GM19043 (cell line): ENCODE measurements around the gene FN3KRP.

Experiments
- ATAC-seq: cut with Tn5 transposase; IDR thresholded peaks from one replicate; pipeline ENCODE4 v1.9.1; 2021; ENCODE audit warnings: low read depth; ENCODE audit not compliant: unreplicated experiment

FN3KRP gene, protein sequence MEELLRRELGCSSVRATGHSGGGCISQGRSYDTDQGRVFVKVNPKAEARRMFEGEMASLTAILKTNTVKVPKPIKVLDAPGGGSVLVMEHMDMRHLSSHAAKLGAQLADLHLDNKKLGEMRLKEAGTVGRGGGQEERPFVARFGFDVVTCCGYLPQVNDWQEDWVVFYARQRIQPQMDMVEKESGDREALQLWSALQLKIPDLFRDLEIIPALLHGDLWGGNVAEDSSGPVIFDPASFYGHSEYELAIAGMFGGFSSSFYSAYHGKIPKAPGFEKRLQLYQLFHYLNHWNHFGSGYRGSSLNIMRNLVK

DNA sequence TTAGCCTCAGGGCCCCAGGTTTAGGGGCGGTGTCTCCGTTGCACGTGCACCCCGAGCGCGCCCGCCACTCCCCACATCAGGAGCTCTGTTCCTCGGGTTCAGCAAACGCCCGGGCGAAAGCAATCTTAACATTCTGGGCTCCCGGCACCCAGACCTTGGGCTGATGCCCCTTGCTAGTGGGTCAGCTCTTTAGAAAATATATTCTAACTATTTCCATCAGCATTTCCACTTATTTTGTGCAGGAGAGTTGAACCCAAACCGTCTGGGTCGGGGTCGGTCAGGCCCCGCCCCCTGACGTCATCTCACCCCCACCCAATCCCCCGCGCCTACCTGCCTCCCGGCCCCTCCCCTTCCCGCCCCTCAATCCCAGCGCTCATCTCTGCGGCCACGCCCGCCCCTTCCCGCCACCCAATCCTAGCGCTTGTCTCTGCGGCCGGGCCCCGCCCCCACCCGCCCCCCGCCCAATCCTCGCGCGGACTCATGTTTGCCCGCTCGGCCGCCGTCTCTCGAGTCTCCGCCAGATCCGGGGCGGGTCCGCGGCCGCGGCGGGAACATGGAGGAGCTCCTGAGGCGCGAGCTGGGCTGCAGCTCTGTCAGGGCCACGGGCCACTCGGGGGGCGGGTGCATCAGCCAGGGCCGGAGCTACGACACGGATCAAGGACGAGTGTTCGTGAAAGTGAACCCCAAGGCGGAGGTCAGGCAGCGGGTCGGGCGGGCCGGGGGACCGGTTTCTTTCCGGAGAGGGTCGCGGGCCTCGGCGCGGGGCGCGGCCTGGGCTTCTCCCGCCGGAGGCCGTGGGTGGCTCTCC lies at the start of gene FN3KRP:
TSS of gene FN3KRP (plus strand) at position 504 of the 808 bp plus-strand sequence. CDS start at position 554, 50 bp downstream.
- peak; percentile 53 for ATAC-seq

DNA sequence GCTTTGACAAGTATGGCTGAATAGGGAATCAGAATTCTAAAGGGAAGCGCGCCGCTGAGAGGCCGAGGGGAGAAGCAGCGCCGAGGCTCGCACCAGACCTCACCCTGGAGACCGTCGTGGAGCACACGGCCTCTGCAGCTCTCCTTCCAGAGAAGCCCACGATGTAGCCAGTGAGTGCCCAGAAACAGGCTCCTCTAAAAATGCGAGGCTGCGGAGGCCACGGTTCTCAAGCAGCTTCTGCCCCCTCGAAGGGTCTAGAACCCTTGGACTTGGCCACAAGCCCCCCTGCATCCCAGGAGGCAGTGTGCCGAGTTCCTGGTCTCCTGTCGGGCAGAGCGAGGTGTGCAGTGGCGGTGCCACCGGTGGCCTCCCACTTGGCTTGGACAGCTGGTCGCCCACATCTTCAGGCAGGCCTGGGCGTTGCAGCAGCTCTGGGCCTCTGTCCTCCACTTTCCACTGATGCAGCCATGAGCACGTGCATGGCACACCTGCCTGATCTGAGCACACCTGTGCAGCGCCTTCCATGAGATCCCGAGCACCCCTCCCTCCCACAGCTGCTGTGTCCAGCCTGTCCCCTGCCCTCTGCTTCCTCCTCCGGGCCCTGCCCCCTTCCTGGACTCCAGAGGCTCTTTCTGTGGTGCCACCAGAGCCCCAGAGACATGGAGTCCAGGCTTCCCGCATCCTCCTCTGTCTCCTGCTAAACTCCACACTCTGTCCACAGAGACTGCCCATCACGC lies 49.4 kb upstream of the FN3KRP start:
- ATAC-seq: no peak

DNA sequence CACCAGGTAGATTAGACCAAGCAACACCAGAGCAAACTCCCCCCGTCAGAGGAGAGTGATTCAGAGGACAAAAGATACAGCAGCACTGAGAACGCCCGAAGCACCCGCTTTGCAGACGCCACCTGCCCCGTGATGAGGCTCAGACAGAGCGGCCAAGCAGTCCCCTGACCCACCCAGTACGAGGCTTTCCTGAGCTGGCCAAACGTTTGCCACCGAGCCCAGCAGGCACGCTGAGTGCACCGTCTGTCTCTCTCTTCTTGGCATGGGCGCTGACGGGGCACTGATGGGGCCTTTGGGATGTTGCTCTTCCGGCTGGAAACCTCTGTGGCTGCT lies 48.9 kb upstream of the FN3KRP start:
- ATAC-seq: no peak

DNA sequence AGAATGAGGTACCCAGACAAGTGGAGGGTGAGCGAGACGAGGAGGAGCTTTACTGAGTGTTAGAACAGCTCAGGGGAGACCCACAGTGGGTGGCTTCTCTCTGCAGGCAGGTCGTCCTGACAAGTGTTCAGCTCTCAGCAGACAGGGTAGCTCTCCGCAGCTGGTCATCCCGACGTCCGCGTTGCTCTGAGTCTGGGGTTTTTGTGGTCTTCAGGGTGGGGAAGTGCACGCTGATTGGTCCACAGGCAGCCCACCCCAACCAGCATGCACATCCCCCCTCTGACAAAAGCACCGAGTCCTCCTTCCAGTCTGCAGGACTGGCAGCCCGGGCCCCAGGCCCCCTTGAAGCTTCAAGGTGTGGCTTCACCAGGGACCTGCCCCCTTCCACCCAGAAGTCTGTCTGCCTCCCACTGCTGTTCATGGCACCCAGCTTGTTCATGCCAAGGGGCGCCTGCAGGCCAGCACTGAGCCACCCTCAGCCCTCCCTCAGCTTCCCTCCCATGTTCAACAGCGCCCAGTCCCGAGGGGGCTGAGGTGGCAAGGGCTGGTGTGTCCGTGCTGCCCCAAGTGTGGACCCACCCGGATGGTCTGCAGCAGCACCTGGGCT lies 48.4 kb upstream of the FN3KRP start:
- no peak for ATAC-seq

DNA sequence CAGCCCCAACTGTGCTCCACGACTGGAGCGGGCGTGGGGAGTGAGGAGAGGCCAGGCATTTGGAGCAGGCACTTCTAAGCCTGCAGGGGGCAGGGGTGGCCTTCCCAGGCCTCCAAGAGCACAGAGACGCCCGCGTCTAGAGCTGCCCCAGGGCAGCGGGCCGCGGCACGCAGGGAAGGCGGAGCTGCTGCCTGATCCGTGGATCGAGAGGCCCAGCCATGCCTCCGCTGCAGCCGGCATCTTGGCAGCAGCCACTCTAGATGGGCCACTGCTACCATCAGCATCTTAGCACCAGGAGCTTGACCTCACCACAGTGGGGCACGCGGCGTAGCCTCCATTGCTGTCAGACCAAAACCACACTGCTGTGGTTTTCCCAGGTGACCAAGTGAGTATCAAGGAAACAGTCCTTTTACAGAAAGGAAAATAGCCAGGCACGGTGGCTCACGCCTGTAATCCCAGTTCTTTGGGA lies 47.8 kb upstream of the FN3KRP start:
- ATAC-seq: no peak

DNA sequence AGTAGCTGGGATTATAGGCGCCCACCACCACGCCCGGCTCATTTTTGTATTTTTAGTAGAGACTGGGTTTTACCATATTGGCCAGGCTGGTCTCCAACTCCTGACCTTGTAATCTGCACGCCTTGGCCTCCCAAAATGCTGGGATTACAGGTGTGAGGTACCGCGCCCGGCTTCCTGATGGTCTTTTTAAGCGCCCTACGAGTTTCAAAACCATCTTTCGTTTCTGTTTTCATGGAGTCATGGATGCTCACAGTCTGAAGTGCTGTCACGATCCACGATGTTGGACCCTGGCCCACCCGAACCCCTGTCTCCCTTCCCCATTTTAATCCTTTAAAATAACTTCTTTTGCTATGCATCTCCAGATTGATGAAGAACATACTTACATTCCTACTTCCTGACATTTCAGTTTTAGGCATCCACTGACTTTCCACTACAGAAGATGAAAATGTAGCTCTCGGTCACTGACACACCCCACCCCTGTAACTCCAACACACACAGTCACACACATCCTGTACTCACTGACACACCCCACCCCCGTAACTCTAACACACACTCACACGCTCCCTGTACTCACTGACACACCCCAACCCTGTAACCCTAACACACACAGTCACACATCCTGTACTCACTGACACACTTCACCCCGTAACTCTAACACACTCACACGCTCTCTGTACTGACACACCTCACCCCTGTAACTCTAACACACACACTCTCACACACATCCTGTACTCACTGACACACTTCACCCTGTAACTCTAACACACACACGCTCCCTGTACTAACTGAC lies 45.6 kb upstream of the FN3KRP start:
- no peak for ATAC-seq

DNA sequence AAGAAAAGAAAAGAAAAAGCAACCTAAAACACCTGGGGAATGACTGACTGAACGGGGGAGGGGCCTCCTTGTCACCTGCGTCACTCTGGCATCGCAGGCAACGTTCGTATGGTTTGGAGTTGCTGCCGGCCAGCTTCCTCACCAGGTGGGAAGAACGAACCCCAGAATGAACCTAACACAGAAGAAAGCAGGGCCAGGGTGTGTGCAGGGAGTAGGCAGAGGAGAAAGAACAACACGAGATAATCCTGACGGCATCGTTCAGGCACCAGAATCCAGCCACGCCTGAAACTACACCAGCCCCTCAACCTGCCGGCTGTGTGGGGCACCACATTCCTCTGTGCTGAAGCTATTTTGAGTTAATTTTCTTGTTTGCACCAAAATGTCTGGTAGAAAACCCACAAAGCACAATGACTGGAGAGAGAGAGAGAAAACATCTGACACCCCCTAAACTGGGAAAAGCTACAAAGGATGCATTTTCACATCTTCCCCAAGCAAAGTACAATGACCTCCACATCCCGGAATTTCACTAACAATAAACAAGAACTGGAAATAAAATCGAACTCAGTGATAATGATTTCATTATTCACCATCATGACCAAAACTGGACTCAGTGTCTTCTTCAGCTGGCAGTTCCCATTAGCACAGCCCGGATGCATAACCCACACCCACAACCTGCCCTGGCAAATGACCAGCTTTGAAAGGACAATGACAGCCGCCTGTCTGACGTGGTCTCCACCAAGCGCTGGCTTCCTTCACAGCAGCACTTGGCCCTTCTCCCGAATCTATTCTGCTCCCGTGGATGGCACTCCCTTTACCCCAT lies 41.6 kb upstream of the FN3KRP start:
- no peak for ATAC-seq

DNA sequence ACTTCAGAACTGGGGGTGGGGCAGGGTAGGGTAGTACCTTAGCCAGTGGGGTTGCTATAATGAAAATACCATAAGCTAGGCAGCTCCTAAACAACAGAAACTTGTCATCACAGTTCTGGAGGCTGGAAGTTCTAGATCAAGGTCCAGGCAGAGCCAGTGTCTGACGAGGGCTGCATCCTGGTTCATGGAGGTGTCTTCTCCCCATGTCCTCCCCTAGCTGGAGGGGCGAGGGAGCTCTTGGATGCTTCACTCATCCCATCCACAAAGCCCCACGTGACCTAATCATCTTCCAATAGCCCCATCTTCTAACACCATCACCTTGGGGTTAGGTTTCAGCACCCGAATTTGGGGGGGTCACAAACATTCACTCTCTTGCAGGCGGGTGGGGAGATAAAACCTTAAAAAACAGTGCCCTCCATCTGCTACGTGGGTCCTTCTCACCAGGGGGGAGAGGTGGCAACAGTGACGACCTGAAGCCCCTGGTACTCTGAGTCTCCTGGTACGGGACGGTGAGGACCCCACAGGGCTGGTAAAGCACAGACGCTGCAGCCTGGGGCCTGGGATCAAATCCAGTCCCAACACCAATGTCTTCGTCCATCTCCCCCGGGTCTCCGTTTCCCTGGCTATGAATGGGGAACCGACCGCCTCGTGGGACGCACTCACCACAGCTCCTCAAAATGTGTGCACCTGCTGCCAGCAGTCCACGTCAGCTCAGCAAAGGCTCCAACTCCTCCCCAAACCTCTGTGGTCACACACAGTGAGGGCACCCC lies 40.8 kb upstream of the FN3KRP start:
- no peak for ATAC-seq

DNA sequence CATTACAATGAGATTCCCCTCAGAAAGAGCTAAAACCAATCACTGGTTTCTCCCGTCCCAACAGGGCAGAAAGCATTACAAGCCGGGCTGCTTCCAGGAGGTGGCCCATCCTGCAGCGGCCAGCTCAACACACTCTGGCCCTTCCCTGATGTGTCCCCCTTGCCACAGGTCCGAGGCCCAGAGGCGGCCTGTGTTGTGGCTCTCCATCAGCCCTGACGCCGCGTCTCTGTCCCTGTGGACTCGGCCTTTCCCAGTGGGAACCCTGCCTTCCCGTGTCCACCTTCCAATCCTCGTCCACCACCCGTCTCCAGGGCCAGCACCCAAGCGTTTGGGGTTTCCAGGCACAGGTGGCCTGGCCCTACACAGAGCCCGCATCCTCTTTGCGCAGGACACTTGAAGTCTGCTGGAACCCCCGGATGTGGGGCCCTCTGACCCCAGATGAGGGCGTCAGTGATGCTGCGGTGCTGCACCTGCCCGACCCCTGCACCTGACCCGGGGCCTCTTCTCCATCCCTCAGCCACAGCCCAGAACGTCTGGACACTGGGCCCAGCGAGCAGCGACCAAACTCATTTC lies 39.1 kb upstream of the FN3KRP start:
- no peak for ATAC-seq

DNA sequence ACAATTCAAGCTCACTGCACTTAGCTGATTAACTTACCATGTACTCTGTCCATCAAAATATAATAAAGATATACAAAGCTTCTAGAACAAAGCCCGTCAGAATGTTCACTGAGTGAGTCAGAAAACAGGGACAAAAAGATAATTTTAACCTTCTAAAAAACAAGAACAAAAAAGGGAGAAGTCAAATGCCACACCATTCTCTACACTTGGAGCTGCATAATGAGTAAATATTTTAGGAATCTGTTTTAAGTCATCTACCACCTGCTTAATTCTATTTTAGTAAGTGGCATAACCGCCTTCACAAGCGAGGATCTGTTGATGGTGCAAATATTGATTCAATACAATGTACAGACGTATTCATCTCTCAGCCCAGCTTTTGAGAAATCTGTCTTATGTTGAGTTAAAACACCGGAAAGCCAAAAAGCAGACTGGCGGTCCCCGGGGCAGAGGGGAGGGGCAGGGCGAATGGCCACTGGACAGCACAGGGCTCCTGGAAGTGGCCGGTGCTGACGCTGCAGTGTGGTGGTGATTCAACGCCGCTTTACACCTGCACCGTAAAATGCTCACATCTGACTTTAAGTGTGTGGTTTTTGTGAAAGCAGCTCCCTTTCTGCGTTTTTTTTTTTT lies 38.1 kb upstream of the FN3KRP start:
- no peak for ATAC-seq

DNA sequence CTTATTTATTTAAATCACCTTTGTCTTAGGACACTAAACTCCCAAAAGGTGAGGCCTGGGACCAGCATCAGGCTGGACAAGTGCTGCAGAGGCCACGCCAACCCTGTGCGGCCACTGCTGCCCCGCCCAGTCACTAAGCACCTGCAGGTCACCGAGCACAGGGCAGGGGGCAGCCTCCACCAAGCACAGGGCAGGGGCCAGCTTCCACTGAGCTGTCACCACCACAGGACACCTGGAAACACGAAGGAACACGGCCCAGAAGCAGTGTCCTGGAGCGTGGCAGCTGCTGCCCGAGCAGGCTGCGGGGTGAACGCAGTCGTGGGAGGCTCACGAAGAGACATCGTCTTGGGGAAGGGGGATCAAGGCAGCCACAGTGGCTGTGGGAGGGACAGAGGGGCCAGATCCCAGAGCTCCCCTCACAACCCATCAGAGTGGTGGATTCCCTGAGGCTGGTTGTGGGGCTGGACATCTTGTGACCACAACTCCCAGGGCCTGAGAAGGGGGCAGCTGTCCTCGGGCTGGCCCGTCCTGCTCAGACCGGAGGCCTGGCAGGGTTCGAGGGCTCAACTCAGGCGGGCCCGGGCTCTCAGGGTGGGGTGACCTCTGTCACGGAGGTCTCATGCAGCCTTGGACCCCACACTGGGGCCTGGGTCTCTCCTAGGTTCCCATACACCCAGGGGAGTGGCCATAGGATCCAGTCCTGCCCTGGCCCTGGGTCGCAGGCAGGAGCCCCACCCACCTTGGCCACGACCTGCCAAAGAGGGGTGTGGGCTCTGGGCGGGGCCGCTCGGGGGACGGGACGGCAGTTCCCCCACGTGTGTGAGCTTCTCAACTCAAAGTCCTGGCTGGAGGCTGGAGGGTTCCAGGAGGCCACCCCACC lies 36.7 kb upstream of the FN3KRP start:
- no peak for ATAC-seq

DNA sequence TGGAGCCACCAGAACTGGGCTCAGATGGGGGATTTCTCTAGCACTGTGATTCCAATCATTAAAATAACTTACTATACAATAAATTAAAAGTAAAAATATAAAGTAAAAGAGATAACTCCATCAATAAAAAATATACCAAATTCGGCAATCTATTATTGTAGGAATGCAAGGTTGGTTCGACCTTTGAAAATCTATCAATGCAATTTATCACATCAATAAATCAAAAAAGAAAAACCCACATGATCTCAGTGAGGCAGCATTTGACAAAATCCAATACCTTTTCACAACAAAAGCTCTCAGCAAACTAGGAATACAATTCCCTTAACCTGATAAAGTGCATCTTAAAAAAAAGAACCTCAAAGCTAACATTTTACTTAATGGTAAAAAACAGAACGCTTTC lies 35.0 kb upstream of the FN3KRP start:
- no peak for ATAC-seq

DNA sequence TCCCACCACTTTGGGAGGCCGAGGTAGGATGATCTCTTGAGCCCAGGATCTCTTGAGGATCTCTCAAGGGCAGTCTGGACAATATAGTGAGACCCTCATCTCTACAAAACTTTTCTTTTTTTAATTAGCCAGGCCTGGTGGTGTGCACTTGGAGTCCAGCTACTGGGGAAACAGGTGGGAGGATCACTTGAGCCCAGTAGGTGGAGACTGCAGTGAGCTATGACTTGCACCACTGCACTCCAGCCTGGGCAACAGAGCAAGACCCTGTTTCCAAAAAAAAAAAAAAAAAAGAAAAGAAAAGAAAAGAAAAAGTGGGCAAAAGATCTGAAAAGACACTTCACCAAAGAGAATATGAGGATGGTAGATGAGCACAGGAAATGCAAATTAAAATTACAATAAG lies 33.0 kb upstream of the FN3KRP start:
- no peak for ATAC-seq

DNA sequence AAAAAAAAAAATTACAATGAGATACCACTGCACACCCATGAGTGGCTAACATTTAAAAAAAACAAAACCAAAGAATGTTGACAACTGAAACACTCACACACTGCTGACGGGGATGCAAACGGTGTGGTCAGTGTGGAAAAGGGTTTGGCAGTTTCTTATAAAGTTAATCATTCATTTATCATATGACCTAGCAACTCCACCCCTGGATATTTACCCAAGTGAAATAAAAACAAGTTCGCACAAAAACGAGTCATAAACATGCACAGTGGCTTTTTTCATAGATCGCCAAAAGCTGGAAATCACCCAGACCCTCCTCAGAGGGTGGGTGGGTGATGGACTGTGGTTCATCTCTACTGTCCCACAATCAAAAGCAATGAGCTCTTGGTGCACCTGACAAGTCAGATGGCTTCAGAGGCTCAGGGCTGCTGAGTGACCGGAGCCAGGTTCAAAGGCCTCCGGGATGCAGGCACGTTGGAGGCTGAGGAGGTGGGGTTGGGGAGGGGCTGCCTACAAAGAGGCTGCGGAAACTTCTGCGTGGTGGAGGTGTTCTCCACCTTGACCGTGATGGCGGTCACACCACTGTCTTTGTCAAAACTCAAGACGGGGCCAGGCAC lies 32.2 kb upstream of the FN3KRP start:
- no peak for ATAC-seq

DNA sequence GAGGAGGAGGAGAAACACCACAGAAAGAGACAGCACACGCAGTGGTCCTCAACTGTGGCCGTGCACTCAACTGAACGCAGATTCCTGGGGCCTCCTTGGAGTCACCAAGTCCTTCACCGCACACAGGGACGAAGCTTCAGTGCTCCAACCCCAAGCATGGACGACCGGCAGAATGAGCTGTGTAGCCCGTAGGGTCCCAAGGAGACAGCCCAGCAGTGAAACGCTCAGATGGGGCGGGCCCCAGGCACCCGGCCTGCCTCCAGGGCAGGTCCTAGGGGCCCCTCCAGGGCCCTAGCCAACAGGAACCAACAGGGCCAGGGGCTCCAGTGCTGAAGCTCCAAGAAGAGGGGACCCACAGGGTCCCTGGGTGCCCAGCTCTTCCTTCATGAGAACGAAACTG lies 31.2 kb upstream of the FN3KRP start:
- ATAC-seq: no peak
